COLO668 (cell line): ENCODE results near the gene PCDH9.

ENCODE experiments used
- DNase-seq: peaks from one replicate; lab custom pipeline; 2025; ENCODE audit not compliant: unreplicated experiment; lab: John Stamatoyannopoulos, UW

PCDH9 gene

DNA sequence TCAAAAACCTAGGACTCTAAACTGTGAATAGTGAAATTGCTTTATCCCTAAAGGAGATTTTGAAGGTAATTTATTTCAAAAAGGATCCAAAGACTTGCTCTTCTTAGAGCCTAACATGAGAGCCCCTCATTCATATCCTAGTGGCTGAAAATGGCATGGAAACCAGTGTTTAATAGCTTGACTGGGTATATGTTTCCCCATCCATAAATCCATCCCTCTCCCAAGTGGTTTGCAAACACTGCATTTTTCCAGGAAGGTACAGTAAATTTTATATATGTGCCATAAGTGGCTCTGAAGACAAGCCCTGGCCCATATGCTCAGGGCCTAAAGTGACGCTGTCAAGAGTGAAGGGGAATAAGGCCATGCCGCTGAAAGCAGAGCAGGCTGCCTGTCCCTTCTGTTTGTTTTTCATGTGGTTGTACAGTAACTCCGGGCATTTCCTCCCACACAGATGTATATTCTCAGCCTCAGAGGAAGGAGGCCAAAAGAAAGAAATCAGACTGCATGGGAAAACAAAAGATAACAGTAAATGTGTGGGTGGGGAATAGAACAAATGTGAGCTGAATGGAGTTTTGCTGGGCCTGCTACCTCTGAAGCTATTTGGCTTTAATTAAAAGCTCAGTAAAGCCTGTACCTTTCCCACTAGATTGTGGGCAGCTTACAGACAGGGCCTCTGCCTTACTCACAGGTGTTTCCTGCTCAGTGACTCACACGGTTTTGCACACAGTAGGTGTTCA is 181.9 kb downstream of the PCDH9 start:
- no peak for DNase-seq

DNA sequence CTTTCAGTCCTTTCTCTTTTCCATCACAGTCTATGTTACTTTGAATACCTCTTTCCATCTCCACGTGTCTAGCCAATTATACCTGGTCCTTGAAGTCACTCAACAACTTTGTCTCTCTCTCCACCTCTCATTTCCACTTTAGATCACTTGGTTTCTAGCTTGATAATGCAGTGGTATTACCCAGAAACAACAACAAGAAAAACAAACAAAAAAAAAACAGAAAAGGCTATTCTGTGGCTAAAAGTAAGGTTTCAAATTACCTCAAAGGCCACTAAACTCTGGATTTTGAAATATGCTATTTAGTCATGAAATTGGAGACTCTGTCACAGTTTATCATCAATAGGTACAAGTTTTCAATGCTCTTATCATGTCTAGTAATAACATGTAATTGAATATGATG is 184.8 kb downstream of the PCDH9 start:
- DNase-seq: no peak

DNA sequence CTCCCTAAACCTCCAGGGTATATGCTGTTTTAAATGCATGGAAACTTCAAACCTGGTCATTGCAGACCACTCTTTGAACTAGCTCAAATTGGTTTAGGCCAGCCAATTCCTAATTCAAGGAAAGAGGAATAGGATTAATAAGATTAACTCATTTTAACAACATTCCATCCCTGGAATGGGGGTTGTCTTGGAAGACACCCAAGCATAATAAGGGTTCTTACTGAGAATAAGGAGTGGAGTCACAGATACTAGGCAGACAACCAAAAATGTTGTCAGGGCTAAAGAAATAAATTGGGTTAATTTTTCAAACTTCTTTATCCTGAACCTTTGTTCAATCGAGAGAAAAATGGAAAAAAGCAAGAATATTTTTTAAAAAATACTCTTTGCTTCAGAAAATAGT is 186.2 kb downstream of the PCDH9 start:
- no peak for DNase-seq

DNA sequence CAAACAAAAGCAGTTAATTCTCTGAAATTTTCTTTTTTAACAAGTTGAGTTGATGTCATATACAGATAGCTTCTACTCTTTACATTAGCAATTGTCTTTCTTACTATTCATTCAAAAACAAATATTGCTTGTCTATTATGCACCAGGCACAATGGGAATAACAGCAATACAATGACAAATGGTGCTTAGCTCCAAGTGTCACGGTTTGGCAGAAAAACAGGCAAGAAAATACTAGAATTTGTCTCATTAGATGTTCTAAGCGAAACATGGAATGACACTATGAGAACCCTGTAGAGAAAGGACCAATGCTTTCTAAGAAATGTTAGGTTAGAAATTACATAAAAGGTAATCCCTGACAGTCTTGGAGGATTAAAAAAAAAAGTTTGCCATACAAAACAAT is 187.6 kb downstream of the PCDH9 start:
- no peak for DNase-seq

DNA sequence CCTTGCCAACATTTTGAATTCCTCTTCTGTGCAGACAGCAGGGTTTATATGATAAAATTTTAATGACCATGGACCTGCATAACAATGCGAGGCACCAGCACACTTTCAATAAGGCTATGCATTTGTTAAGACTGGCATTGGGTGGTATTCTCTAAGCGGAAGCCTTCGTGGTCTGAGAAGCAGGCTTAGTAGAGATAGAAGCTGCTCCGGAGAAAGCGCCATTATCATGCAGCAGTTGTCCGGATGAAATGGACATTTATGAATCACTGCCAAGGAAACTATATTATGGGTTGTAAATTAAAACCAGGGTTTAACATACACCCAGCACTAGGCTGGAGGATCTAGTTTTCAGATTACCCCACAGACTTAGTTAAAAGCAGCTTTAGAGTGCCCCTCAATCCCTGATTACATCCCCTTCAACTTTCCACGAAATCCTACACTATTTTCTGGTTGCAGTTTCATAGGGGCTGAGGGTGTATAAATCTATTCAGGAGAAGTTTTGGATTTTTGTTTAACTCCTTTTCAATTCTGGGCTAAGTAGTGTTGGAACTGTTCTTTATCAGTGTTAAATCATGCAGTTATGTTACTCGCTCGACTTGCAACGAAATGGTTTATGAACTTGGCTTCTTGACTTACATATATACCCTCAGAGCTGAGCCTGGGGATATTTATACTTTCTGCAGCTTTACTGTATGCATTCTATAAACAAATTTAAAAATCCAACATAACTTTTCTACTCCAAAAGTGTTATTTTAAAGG is 193.3 kb downstream of the PCDH9 start:
- no peak for DNase-seq

DNA sequence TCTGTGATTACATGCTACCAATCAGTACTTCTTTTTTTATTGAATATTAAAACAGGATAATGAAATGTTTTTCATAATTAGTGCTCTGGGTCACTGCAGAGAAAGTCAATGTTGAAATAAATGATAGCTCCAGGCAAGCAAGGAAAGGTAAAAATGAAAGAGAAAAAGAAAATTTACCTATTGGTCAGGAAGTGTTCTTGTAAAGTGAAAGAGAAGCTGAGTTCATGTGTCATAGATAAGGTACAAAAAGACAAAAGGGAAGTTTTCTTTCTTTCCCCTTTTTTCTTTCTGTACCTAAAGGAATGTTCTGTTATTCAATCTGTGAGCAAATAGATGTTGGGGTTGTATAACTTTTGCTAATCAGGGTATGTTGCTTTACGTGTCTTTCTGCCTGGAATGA is 197.0 kb downstream of the PCDH9 start:
- no peak for DNase-seq

DNA sequence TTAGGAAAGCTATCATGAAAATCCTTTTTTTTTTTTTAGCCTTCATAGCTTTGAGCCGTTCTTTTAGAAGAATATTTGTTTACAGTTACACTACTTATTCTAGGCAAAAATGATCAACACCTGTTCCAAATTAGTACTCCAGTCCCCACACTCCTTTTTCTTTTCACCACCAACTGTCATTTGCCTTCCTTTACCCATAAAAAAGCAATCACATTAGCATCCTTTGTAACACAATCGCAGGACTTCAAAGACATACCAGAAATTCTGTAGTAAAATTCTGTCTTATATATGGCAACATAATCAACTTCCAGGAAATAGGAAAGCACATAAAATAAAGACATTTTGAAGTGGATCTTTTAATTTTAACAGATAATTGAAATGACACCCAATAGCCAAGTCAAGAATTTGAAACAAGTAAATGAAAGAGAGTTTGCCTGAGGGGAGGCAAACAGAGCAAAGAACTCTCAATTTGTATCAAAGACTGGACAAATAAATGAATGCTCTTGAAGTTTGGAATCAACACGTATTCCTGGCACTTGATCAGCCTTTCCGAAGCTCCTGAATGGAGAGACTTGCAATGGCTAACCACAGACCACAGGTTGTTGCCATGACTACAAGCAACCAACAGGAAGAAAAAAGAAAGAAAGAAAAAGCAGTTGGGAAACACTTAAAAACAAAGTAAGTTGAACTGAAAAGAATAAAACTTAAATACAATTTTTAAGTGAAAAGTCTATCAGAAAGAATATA is 206.8 kb downstream of the PCDH9 start:
- peak; percentile 23 for DNase-seq

DNA sequence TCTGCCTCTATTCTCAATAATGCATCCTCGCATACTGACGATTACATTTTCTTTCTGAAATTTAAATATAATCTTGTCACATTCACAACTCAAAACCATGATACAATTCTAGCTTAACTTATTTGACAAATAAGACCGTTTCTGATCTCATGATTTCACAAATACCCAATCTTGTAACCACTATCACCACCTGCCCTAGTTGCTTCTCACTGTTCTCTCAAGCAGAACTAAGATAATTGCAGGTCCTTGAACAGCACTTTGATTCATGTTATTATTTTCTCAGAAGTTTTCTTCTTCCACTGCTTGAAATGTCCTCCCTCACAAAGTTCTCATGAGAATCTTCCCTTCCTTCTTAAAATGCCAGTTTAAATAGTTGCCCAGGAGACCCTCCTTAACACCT is 211.4 kb downstream of the PCDH9 start:
- no peak for DNase-seq

DNA sequence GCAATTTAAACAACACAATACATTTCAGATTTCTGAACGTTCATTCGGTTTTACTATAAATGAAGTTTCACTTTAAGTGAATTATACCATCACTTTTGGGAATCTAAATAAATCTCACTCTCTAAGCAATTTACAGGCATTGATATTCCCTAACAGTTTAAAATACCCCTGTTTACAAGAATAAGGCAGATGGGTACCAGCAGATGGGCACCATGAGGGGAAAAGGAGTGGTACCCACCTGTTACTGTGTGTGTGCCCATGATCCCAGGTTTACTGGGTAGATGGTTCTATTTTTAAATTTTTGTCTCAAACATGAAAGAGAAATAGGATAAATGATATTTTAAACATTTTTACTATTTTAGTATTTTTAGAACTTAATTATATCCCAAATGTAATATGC is 212.9 kb downstream of the PCDH9 start:
- no peak for DNase-seq

DNA sequence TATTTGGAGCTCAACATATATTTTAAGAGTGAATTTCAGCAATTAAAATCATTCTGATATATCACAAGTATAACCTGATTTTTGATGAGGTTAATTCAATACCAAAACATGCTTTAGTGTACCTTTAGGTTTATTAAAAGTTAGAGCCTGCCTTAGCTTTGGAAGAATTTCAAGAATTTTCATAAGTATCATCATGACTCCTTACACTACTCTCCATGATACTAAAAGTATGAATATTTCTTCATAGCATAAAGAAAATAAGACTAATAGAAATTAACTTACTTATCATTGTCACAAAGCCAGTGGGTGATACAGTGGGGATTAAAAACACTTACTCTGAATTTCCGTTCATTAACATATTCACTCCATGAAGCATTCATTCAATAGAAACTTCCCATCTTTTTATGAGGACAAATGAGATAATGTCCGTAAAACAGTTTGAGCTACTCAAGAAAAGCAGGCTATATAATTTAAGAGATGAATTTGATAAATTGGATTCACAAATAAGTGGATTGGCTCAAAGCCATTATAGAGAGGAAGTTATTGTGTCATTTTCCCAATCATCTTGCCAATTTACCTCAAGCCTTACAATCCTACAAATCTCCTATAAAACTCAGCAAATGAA is 214.0 kb downstream of the PCDH9 start:
- no peak for DNase-seq

DNA sequence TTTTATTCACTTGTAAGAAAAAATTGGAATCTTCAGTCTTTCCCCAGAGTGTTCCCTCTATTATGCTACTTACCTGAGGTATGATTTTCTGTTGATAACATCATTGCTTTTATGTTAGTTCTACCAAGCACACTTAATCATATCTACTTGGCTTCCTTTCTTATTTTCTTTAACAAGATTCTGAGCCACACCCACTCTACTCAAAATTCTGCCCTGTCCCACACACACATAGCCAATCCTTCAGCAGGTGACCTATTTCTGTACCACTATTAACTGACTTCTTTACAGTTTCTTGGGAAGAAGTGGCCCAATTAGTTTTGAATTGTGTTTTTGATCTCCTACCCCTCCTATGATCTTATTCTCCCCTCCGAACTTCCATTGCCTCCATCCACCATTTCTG is 215.7 kb downstream of the PCDH9 start:
- no peak for DNase-seq

DNA sequence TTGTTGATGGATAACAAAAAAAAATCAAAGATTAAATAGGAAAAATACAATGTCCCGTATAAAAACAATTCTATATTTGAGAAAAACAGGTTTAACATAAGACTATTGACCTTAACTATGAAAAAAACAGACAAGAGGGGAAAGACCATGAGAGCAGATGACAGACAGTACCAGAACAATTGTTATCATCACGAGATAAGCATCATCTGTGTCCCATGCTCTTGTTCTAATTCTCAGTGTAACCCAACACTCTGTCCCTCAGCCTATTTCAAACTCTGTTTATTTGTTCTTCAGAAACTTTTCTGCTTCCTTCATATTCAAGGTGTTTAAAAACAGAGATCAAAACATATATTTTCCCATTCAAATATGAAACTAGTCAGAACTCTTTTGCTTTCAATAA is 216.4 kb downstream of the PCDH9 start:
- DNase-seq: no peak

DNA sequence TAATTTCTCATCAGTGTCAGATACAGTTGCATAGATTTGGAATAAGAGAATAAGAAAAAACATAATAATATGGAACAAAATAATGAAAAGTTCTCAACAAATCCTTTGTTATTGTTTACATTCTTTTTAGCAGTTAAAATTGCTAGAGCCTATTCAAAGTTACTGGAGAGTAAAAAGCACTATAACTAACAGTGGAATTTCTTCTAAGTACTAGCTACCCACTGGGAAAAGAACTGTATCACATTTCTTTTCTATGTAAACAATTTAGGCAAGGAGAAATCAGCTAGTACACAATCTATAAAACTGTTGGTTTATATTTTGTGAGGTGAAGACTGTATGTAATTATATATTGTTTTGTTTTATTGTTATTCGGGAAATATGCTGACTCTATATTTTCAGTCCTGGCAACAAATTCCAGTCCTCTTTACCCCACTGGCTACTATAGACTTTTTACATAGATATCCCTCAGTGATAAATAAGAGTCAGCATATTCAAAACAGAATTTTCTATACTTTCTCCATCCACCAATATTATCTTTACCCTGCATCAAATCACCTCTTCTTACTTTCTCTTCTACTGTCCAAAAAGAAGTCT is 222.0 kb downstream of the PCDH9 start:
- DNase-seq: no peak

DNA sequence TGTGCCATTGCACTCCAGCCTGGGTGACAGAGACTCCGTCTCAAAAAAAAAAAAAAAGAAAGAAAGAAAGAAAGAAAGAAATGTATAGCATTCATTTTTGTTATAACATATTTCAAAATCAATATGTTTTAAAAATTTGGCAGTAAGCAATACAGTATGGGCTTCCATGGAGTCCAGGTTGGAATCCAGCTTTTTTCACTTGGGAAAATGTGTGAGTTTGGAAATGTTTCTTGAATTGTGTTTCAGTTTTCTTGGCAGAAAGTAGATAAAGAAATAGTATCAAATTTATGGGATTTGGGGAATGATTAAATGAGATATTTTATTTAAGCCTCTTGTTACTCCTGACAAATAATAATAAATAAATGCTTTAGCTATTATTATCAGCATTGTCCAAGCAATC is 225.6 kb downstream of the PCDH9 start:
- no peak for DNase-seq

DNA sequence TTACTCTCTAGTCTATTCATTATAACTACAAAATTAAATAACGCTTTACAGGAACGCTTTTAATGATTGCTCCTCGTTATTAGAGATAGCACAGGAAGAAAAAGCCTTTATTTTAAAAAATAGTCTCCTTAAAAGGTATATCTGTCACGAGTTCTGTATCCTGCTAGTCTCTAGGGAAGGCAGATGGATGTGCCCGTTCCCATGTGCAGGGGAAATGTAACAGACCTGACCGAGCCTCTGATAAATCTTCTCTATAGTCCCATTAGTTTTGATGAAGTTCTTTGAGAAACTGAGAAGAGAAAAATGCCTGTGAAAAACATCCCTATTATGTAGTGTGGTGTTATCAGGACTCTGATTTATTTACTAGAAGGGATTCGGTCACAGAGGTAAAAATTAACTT is 226.4 kb downstream of the PCDH9 start:
- DNase-seq: no peak

DNA sequence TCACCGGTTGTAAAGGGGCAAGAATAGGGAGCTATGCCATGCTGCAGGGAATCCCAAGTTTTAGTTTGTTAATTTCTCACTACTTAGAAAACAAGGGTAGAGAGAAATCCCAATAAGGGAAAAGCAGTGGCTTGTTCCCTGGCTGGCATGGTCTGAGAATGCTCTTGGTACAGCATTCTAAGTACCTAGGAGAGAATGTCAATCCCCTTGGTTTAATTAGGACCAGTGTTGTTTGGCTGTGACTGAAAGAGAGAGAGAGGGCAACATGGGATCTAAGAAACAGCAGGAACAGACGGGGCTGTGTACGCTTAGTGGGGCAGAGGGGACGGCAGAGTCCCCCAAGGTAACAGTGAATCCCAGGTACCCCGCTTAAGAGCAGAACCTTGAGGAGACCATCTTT is 228.8 kb downstream of the PCDH9 start:
- DNase-seq: no peak

DNA sequence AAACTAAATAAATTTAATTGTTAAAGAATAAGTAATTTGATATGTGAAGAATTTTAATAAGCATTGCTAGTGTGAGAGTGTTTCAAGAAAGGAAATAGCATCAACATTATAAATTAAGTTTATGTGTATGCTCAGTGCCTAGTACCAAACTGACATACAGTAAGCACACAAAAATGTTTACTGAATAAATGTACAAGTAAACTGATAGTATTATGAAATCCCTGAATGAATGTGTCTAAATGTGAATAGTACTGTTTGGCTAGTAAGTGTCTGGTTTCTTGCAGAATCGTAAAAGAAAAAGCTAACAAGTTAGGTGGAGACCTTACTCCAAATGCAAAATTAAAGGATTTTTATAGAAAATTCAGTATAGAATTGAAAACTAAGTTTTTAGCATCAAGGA is 233.6 kb downstream of the PCDH9 start:
- no peak for DNase-seq

DNA sequence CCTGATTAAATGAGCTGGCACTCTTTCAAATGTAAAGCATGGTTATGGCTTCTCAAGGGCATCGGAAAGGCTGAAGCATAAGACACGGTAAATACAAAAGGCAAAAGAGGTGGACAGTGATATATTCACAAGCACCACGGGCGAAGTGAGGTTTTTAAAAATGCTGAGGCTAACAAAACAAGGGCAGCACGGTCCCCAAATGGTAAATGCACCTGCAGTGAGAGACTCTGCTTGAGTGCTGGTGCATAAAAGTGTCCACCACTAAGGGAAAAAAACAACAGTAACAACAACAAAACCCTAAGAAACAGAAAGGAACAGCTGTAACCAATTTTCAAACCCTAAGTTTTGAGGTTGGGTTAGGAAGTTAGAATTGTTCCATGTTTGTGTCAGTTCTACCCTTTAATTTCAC is 234.9 kb downstream of the PCDH9 start:
- DNase-seq: no peak

DNA sequence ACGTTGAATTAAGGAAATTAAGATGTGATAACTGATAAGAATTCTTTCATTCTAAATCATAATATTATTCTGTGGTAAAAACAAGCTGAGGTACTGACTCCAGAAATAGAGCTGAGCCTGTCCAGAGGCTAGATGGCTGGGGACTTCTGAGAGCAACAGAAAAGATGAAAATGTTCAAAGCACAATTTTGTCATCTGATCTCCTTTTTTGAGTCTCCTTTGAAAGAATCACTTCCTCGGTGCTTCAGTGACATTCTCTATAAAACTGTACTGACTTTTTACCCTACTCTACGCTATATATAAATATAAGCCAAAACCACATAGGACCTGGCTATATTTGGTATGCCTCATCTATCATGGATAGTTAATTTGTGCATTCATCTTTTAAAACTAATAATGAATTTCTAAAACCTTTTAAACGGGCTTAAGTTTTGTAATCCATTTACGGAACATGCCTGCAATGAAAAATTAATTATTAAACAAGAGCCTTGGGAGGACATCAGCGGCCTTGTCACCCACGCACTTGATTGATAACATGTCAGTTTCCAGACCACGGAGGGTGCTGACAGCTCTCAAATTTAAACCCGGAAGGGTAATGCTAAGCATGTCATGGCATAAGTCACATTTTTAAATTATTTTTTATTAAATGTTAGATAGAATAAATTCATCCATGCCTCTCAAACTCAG is 235.5 kb downstream of the PCDH9 start:
- no peak for DNase-seq

DNA sequence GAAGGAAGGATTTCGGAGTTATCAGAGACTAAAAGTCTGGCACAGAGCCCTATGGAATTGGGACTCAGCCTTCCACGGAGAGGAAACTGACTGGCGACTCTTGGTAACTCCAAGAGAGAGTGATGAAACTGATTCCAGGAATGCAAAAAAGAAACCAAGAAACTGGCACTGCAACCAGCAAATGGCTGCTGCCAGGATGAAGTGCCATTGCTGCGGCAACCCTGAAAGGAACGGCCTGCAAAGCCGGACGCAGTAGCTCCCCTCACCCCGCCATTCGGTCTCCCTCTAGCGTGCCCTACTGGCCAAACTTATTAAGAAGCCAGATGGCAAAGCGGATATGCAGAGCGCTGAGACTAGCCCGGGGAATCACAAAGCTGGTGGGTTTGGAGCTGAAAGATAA is 236.0 kb downstream of the PCDH9 start:
- DNase-seq: peak; percentile 29

DNA sequence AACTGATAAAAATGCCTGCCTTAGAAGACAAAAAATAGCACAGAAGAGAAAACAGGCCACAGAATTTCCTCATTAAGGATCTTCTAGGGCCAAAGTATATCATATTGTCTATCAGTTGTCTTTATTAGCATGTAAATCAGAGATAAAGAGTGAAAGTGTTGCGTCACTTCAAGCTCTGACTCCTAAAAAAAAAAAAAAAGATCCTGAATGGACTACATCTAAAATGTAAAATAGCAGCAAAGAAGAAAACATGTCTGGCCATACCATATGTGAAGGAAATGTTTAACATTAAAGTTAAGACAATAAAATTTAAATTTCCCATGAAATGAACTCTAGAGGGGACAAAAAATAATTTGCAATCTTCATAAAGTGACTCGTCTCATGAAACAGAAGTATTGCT is 237.4 kb downstream of the PCDH9 start:
- DNase-seq: no peak
